ENCODE measurements around the gene MFAP4. TPM values are rescaled to one million over a fixed set of nuclear protein-coding genes. Genes with fewer than 3 reads are reported as not detected.

The MFAP4 gene
- total and polyA plus RNA-seq, 11 donors, result 15.7 to 84.3 (median 35.7) TPM

DNA sequence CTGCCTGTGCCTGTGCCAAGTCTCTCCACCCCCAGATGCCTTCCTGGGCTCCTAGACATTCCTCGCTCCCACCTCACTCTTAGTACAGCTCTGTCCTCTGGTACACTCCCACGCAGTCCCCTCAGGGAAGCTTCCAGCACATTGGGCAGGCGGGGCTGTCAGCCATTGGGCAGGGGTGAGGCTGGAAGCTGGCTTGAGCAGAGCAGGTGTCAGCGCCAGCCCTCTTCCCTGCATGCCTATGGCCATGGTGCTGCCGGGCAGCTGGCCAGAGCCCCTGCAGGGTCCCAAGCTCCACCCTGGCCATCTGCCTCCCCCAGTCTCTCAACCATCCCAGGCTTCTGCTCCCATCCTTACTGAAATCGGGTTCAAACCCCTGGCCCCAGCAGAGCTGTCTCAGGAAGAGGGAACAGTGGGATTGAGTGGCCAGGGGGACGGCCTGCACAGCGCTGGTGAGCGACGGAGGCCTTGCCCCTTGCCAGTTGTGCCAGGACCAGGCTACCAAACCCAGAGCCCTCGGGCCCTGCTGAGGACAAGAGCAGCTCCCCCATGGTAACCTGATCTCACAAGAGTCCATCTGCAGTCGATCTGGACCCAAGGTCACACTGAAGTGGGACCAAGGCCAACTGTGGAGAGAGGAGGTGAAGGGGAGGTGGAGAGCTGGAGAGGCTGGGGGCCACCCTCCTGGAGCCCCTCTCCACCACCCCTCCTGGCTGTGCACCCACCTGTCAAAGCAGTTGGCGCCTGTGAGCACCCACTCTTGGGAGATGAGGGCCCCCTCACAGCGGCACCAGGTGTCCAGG lies 22.1 kb downstream of the MFAP4 start:
- H3K4me1 ChIP-seq, result peaks cover 0 to 35% (median 15%) of the 10 kb centered on the region in 12 donors
- no peak overlapping the region for H3K4me3 ChIP-seq
- ATAC-seq (no peak), DNase-seq (peak in 1 of 5 donors; percentile 48)
- 76 to 83% (median 81%) methylated on average over 11 to 14 of the region's 14 CpGs for WGBS, 4 donors
- no peaks in the 10 kb centered on the region for H3K36me3 ChIP-seq
- no peak overlapping the region for H3K27ac ChIP-seq
- intact Hi-C loops (cut with DNase I), result loop anchor here in 8 of 10 donors (5.0 to 10.0 kb wide), 6 partner anchors 82 to 402 kb away; partner anchors contain the start of gene ALDH3A2 (in 2 of the 8)
- TF ChIP-seq, protein P1, sequence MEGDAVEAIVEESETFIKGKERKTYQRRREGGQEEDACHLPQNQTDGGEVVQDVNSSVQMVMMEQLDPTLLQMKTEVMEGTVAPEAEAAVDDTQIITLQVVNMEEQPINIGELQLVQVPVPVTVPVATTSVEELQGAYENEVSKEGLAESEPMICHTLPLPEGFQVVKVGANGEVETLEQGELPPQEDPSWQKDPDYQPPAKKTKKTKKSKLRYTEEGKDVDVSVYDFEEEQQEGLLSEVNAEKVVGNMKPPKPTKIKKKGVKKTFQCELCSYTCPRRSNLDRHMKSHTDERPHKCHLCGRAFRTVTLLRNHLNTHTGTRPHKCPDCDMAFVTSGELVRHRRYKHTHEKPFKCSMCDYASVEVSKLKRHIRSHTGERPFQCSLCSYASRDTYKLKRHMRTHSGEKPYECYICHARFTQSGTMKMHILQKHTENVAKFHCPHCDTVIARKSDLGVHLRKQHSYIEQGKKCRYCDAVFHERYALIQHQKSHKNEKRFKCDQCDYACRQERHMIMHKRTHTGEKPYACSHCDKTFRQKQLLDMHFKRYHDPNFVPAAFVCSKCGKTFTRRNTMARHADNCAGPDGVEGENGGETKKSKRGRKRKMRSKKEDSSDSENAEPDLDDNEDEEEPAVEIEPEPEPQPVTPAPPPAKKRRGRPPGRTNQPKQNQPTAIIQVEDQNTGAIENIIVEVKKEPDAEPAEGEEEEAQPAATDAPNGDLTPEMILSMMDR (IDR thresholded peaks at IDR 0.05), result no peak
- TF ChIP-seq POLR2A (IDR thresholded peaks at IDR 0.05), result no peak
- H3K27me3 ChIP-seq, result peaks cover 0 to 2% (median 0%) of the 10 kb centered on the region in 9 donors
- H3K9me3 ChIP-seq, result no peaks in the 10 kb centered on the region

DNA sequence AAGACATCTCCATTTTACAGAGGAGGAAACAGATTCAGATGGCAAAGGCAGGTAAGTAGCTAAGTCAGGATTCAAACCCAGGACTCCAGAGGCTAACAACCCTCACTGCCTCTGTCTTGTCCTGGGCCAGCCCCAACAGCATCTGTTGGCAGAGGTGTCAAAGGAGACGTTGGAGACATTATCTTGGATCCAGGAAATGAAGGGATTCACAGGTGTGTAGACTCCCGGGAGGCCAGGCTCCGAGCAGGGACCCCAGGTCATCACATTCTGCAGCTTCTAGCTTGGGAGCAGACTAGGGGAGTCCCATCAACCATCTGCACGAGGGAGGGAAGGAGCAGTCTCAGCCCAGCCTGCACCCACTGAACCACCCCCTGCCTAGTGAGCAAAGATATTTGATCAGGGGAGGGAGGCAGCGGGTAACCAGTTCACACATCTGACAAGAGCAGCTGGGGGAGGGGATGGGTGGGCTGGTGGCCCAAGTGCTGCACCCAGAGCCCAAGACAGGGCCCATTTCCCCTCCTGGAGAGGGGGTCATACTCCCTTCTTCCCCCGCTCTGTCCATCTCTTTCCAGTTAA lies 23.4 kb downstream of the MFAP4 start:
- H3K36me3 ChIP-seq, result no peaks in the 10 kb centered on the region
- peaks cover 0 to 23% (median 12%) of the 10 kb centered on the region in 12 donors for H3K4me1 ChIP-seq
- H3K27ac ChIP-seq, result peak overlapping the region in 1 of 12 donors; percentile 73
- ATAC-seq, result no peak
- no peak overlapping the region for H3K4me3 ChIP-seq
- 45 to 62% (median 59%) methylated on average over 5 to 6 of the region's 6 CpGs for WGBS, 4 donors
- DNase-seq, result peak in 2 of 5 donors; percentile 24 to 47
- intact Hi-C loops (cut with DNase I), result loop anchor here (1.0 to 10.0 kb wide), 9 partner anchors 83 to 404 kb away; partner anchors contain the start of gene ALDH3A2 (in 2 of the 10)
- H3K27me3 ChIP-seq, result peaks cover 0 to 2% (median 0%) of the 10 kb centered on the region in 9 donors
- no peaks in the 10 kb centered on the region for H3K9me3 ChIP-seq
- TF ChIP-seq, protein P1 (IDR thresholded peaks at IDR 0.05), result no peak
- no peak for TF ChIP-seq POLR2A (IDR thresholded peaks at IDR 0.05)

DNA sequence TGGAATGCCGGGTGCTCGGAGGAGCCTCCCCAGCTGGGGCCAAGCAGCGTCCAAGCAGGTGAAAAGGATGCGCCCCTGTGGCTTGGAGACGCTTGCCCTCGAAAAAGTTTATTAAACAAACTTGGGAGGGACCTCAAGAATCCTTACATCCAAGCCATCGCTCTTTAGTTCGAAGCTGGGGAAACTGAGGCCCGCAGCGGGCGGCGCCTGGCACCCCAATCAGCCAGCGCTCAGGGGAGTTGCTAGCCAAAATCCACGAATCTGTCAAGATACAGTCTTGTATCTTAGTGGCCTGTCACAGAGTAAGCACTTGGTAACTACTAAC lies 23.9 kb downstream of the MFAP4 start:
- intact Hi-C loops (cut with DNase I), result loop anchor here (1.0 to 10.0 kb wide), 9 partner anchors 84 to 404 kb away; partner anchors contain the start of gene ALDH3A2 (in 2 of the 10)
- Histone ChIP-seq H3K4me3 (peak overlapping the region in 11 of 12 donors; percentile 58 to 85 (median 77)), H3K27ac (peak overlapping the region in 10 of 12 donors; percentile 48 to 88 (median 78)), H3K4me1 (peaks cover 0 to 20% (median 12%) of the 10 kb centered on the region in 12 donors), H3K9me3 (no peaks in the 10 kb centered on the region), H3K27me3 (peaks cover 0 to 2% (median 0%) of the 10 kb centered on the region in 9 donors), H3K36me3 (no peaks in the 10 kb centered on the region)
- TF ChIP-seq POLR2A (IDR thresholded peaks at IDR 0.05), result no peak
- TF ChIP-seq, protein P1 (IDR thresholded peaks at IDR 0.05), result peak in 3 of 12 donors; percentile 6 to 30 (median 21)
- ATAC-seq (no peak), DNase-seq (no peak)
- 27 to 38% (median 30%) methylated on average over 14 of the region's 14 CpGs for WGBS, 4 donors

Data from heart left ventricle (tissue), 16 donors.